ENCODE results near the gene ACAD9.
"Not testable (repeated sequence)": the region's sequence is repeated elsewhere in the genome, so short reads cannot be mapped to it uniquely, and the experiment has no call there.

Gene ACAD9

GRCh38 chr3:128879125-128879969 lies at the start of gene ACAD9:
Gene ACAD9, plus strand, starts transcription at chr3:128879620. Its CDS starts 72 bp downstream, at chr3:128879692.
- DNase-seq = peak; percentile 98

GRCh38 chr3:128829925-128830625 lies 49.3 kb upstream of the ACAD9 start:
- DNase-seq = not testable (repeated sequence)

- not testable (repeated sequence) for DNase-seq
These were observed 48.7 kb upstream of the ACAD9 start for GRCh38 chr3:128830762-128831161.

GRCh38 chr3:128832979-128833378 lies 46.4 kb upstream of the ACAD9 start:
- not testable (repeated sequence) for DNase-seq

GRCh38 chr3:128835096-128835495 lies 44.3 kb upstream of the ACAD9 start:
- no peak for DNase-seq

- DNase-seq = no peak
These were observed 37.2 kb upstream of the ACAD9 start for GRCh38 chr3:128841926-128842920.

- DNase-seq = no peak
These were observed 34.9 kb upstream of the ACAD9 start for GRCh38 chr3:128844502-128844901.

- DNase-seq = no peak
These were observed 34.2 kb upstream of the ACAD9 start for GRCh38 chr3:128845119-128845777.

GRCh38 chr3:128845778-128846485 lies 33.5 kb upstream of the ACAD9 start:
- DNase-seq = peak; percentile 94

- no peak for DNase-seq
These were observed 32.9 kb upstream of the ACAD9 start for GRCh38 chr3:128846486-128846891.

GRCh38 chr3:128847666-128848370 lies 31.6 kb upstream of the ACAD9 start:
- DNase-seq = no peak

- no peak for DNase-seq
These were observed 30.5 kb upstream of the ACAD9 start for GRCh38 chr3:128848936-128849335.

- DNase-seq = no peak
These were observed 29.4 kb upstream of the ACAD9 start for GRCh38 chr3:128849911-128850455.

GRCh38 chr3:128850544-128850943 lies 28.9 kb upstream of the ACAD9 start:
- no peak for DNase-seq

GRCh38 chr3:128851601-128852000 lies 27.8 kb upstream of the ACAD9 start:
- no peak for DNase-seq

- DNase-seq = no peak
These were observed 25.6 kb upstream of the ACAD9 start for GRCh38 chr3:128853826-128854225.

GRCh38 chr3:128854475-128854874 lies 24.9 kb upstream of the ACAD9 start:
- DNase-seq = no peak

GRCh38 chr3:128855569-128855968 lies 23.9 kb upstream of the ACAD9 start:
- DNase-seq = no peak

GRCh38 chr3:128858167-128858566 lies 21.3 kb upstream of the ACAD9 start:
- DNase-seq = no peak

- no peak for DNase-seq
These were observed 19.8 kb upstream of the ACAD9 start for GRCh38 chr3:128859630-128860029.

GRCh38 chr3:128861491-128861890 lies 17.9 kb upstream of the ACAD9 start:
- DNase-seq = no peak

Data from islet precursor cell (in vitro differentiated cells).